Activated T-cell treated with anti-CD3 and anti-CD28 coated beads, Interleukin-2, amount 50 U/mL, for 72 hours (primary cell): ENCODE measurements around the gene BSND. TPM values are rescaled to one million over a fixed set of nuclear protein-coding genes. Genes with fewer than 3 reads are reported as not detected.
"Not testable (repeated sequence)": the region's sequence is repeated elsewhere in the genome, so short reads cannot be mapped to it uniquely, and the experiment has no call there.

Source experiments
- ATAC-seq, 2 donors: fragments of 150-1000 bp; cut with Tn5 transposase; replicated peaks in 1 of 2; 2 replicates each; pipeline ENCODE4 v1.10.0; 2021; ENCODE audit warnings: moderate library complexity in 2 of 2, mild to moderate bottlenecking in 1 of 2
- DNase-seq, 2 donors: peaks; one replicate each; pipeline ENCODE4 v3.0.0; 2021 to 2022; ENCODE audit warnings: mixed read lengths in 1 of 2
- H3K27ac Mint-ChIP-seq: one replicate; pipeline ENCODE4 v1.8.0; 2022; ENCODE audit warnings: mild to moderate bottlenecking, moderate library complexity, mixed read lengths
- H3K27me3 Mint-ChIP-seq: one replicate; pipeline ENCODE4 v1.8.0; 2022; ENCODE audit warnings: low read depth, mixed read lengths
- H3K36me3 Mint-ChIP-seq, 2 donors: one replicate each; pipeline ENCODE4 v1.8.0; 2022; ENCODE audit warnings: mixed read lengths in 2 of 2, mild to moderate bottlenecking in 1 of 2; ENCODE audit not compliant: insufficient read depth in 2 of 2
- H3K4me1 Mint-ChIP-seq: one replicate; pipeline ENCODE4 v1.8.0; 2022; ENCODE audit warnings: low read depth, mixed read lengths
- H3K4me3 Mint-ChIP-seq, 2 donors: one replicate each; pipeline ENCODE4 v1.8.0; 2022; ENCODE audit warnings: mild to moderate bottlenecking in 2 of 2, mixed read lengths in 2 of 2, moderate library complexity in 2 of 2
- H3K9me3 Mint-ChIP-seq, 2 donors: one replicate each; pipeline ENCODE4 v1.8.0; 2022; ENCODE audit warnings: mixed read lengths in 2 of 2
- total RNA-seq, 2 donors: library from RNA; stranded (reverse); gene quantifications; one replicate each; pipeline ENCODE4 v1.2.3, GENCODE V29; 2022

BSND gene
- not detected for total RNA-seq

DNA sequence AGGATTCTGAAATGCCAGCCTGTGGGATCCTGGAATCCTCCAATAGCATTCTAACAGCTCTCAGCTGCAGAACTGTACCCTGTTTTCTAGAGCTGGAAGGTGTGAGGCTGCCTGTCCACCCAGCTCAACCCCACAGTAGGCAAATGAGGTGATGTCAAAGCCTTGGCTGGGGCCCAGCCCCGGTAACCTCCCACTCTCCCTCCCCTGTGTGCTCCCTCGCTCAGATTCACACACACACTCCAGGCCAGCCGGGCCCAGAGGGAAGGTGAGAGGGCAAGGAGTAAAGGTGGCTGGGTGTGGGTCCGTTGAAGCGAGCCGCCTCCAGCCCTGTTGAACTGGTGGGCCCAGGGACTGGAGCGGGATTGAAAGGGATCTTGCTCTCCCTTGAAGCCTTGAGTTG, at the start of gene BSND:
BSND (plus strand) TSS at position 257 of the 400 bp plus-strand sequence. CDS start 254 bp downstream, outside the sequence.
- DNase-seq (no peak), ATAC-seq (no peak)
- no peaks in the 10 kb centered on the region for H3K9me3 Mint-ChIP-seq
- H3K4me1 Mint-ChIP-seq, result peaks cover 24% of the 10 kb centered on the region
- H3K27me3 Mint-ChIP-seq, result peaks cover 35% of the 10 kb centered on the region
- no peak within 1 kb of the TSS for H3K4me3 Mint-ChIP-seq
- no peaks in the 10 kb centered on the region for H3K36me3 Mint-ChIP-seq
- H3K27ac Mint-ChIP-seq, result no peak within 1 kb of the TSS

DNA sequence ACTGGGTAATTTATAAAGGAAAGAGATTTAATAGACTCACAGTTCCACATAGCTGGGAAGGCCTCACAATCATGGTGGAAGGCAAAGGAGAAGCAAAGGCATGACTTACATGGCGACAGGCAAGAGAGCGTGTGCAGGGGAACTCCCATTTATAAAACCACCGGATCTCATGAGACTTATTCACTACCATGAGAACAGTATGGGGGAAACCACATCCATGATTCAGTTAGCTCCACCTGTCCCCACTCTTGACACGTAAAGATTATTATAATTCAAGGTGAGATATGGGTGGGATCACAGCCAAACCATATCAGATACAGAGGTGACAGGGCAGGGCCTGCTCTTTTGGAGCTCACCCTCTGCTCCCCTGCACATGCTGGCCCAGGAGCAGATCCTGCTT, 49.7 kb upstream of the BSND start:
- Mint-ChIP-seq H3K4me3 (no peak overlapping the region), H3K9me3 (no peaks in the 10 kb centered on the region), H3K27me3 (peaks cover 10% of the 10 kb centered on the region), H3K36me3 (no peaks in the 10 kb centered on the region), H3K4me1 (peaks cover 12% of the 10 kb centered on the region), H3K27ac (no peak overlapping the region)
- peak; percentile 44 to 58 for ATAC-seq
- no peak for DNase-seq

DNA sequence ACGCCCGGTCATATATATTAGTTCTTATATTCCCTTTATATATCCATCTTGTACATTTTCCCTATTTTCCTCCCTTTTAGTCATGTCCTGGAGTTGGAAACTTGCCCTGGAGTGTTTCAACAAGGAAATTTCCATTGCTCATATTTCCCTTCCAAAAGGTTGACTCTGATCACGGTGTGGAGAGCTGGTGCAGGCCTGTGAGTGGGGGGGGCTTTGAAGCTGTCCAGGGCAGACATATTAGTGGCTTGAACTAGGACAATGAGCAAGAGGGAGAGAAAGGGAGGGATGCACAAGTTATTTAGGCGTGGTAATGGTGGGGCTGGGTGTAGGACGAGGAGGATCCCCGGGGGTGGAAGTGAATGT, 48.7 kb upstream of the BSND start:
- no peak overlapping the region for H3K4me3 Mint-ChIP-seq

GRCh38 chr1:54950369-54951163, 48.2 kb upstream of the BSND start:
- peaks cover 15% of the 10 kb centered on the region for H3K27me3 Mint-ChIP-seq
- ATAC-seq (peak; percentile 43 to 51), DNase-seq (peak; percentile 49 to 61)
- no peak overlapping the region for H3K27ac Mint-ChIP-seq
- H3K9me3 Mint-ChIP-seq, result no peaks in the 10 kb centered on the region
- no peak overlapping the region for H3K4me3 Mint-ChIP-seq
- H3K36me3 Mint-ChIP-seq, result no peaks in the 10 kb centered on the region
- peaks cover 7% of the 10 kb centered on the region for H3K4me1 Mint-ChIP-seq

More for the DNA sequence above, 48.7 kb upstream of the BSND start:
- ATAC-seq, result no peak
- Mint-ChIP-seq H3K27me3 (peaks cover 15% of the 10 kb centered on the region), H3K4me1 (peaks cover 10% of the 10 kb centered on the region), H3K27ac (no peak overlapping the region), H3K36me3 (no peaks in the 10 kb centered on the region), H3K9me3 (no peaks in the 10 kb centered on the region)
- no peak for DNase-seq

DNA sequence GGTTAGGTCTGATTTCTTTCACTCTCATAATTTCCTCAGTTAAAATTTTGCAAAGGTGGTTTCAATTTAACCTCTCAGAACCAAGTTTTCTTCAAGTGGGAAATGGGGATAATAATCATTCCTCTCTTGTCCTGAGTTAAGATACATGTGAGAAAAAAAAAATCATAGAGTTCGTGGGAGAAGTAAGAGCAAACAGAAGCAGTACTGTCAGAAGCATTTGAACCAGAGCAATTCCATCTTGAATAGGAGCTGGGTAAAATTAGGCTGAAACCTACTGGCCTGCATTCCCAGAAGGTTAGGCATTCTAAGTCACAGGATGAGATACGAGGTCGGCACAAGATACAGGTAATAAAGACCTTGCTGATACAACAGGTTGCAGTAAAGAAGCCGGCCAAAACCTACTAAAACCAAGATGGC, 46.9 kb upstream of the BSND start:
- no peak for ATAC-seq
- Mint-ChIP-seq H3K9me3 (no peaks in the 10 kb centered on the region), H3K27ac (no peak overlapping the region), H3K4me3 (no peak overlapping the region), H3K4me1 (peaks cover 7% of the 10 kb centered on the region), H3K36me3 (no peaks in the 10 kb centered on the region), H3K27me3 (peaks cover 15% of the 10 kb centered on the region)
- DNase-seq, result no peak

GRCh38 chr1:54952950-54953718, 45.6 kb upstream of the BSND start:
- DNase-seq (no peak), ATAC-seq (no peak)
- Mint-ChIP-seq H3K27me3 (peaks cover 15% of the 10 kb centered on the region), H3K9me3 (peaks cover 3 to 6% of the 10 kb centered on the region in 2 donors), H3K36me3 (peaks cover 0 to 3% of the 10 kb centered on the region in 2 donors), H3K27ac (no peak overlapping the region), H3K4me1 (peaks cover 7% of the 10 kb centered on the region), H3K4me3 (no peak overlapping the region)

GRCh38 chr1:54953846-54954245, 44.9 kb upstream of the BSND start:
- peaks cover 7% of the 10 kb centered on the region for H3K4me1 Mint-ChIP-seq
- H3K36me3 Mint-ChIP-seq, result peaks cover 3% of the 10 kb centered on the region in 2 donors
- no peak for DNase-seq
- ATAC-seq, result no peak
- peaks cover 15% of the 10 kb centered on the region for H3K27me3 Mint-ChIP-seq
- H3K27ac Mint-ChIP-seq, result no peak overlapping the region
- H3K4me3 Mint-ChIP-seq, result no peak overlapping the region
- peaks cover 3 to 6% of the 10 kb centered on the region in 2 donors for H3K9me3 Mint-ChIP-seq

DNA sequence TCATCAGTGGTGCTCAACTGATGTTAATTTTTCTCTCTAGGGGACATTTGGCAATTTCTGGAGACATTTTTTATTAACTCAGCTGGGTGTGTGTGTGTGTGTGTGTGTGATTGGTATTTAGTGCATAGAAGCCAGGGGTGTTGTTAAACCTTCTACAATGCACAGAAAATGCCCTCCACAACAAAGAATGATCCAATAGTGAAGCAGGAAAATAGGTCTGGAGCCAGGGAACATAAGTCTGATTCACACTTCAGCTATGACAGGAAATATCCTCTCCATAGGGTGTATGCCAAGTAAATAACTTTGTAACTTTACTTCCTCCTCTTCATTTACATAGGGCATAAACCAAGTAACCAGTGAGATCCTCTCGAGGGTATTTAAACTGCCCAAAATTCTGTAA, 43.4 kb upstream of the BSND start:
- ATAC-seq, result no peak
- Mint-ChIP-seq H3K27ac (no peak overlapping the region), H3K27me3 (peaks cover 10% of the 10 kb centered on the region), H3K36me3 (peaks cover 3 to 8% of the 10 kb centered on the region in 2 donors), H3K4me3 (no peak overlapping the region), H3K9me3 (peaks cover 3 to 6% of the 10 kb centered on the region in 2 donors), H3K4me1 (peaks cover 3% of the 10 kb centered on the region)
- DNase-seq, result no peak

- ATAC-seq (no peak), DNase-seq (no peak)
- Mint-ChIP-seq H3K27ac (no peak overlapping the region), H3K27me3 (peaks cover 10% of the 10 kb centered on the region), H3K4me3 (no peak overlapping the region), H3K4me1 (no peaks in the 10 kb centered on the region), H3K36me3 (peaks cover 3 to 8% of the 10 kb centered on the region in 2 donors), H3K9me3 (peaks cover 3 to 6% of the 10 kb centered on the region in 2 donors)
These were observed 42.0 kb upstream of the BSND start for GRCh38 chr1:54956726-54957125.

DNA sequence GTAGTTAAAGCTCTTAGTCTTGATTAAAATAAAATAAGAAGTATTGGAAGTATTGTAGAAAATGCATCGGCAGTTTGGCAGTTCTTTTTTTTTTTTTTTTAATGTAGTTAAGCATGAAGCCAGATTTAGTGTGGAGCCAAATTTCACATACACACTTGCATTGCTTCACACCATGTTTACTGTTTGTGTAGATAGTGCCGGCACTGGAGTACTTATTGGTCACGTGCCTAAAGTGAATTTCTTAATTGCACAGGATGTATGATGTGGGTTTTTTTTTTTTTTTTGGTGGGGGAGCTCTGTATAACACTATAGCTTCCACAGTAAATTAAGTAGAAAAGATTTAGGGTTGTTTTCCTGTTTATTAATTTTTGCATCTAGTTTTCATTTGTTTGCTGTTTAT, 39.5 kb upstream of the BSND start:
- Mint-ChIP-seq H3K4me3 (no peak overlapping the region), H3K27ac (no peak overlapping the region), H3K4me1 (no peaks in the 10 kb centered on the region)

DNA sequence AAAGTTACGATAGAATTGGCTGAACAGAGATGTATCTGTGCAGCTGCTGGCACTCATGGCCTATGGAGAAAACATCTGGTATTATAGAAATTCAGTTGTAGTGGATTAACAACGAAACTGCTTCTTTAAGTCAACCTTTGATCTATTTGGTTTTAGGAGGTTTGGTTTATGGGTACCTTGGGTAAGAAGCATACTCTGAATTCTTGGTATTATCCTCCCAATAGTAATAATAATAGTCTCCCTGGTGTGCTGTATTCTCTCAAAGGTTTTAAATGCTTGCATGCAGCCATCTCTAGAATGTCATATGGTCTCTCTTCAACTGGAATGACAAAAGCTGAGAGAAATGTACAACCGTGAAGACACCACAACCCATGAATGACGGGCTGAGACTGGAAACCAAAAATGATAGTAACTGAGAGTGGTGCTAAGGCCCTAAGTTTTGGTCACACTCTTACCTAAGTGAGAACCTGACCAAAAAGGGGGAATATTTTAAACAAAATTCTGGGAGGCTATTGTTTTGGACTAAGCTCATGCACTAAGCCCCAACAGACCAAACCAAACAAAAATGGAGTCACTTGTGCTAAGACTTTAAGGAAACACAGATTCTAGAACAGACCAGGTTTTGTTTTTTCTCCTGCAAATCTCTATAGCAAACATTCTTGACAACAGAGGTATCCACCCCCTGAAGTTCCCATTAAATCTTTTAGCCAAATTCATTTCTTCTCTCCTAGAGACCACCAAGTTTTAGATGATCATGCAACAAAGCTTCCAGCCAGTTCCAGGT, 35.9 kb upstream of the BSND start:
- H3K9me3 Mint-ChIP-seq, result peaks cover 0 to 2% of the 10 kb centered on the region in 2 donors
- DNase-seq (no peak), ATAC-seq (peak in 1 of 2 donors; percentile 62)
- H3K27ac Mint-ChIP-seq, result no peak overlapping the region
- no peaks in the 10 kb centered on the region for H3K4me1 Mint-ChIP-seq
- H3K36me3 Mint-ChIP-seq, result peaks cover 1 to 8% of the 10 kb centered on the region in 2 donors
- H3K27me3 Mint-ChIP-seq, result peaks cover 14% of the 10 kb centered on the region
- no peak overlapping the region for H3K4me3 Mint-ChIP-seq

More for the DNA sequence above, 39.5 kb upstream of the BSND start:
- H3K9me3 Mint-ChIP-seq, result peaks cover 3 to 6% of the 10 kb centered on the region in 2 donors
- DNase-seq (no peak), ATAC-seq (no peak)
- H3K27me3 Mint-ChIP-seq, result peaks cover 3% of the 10 kb centered on the region
- peaks cover 3 to 8% of the 10 kb centered on the region in 2 donors for H3K36me3 Mint-ChIP-seq

DNA sequence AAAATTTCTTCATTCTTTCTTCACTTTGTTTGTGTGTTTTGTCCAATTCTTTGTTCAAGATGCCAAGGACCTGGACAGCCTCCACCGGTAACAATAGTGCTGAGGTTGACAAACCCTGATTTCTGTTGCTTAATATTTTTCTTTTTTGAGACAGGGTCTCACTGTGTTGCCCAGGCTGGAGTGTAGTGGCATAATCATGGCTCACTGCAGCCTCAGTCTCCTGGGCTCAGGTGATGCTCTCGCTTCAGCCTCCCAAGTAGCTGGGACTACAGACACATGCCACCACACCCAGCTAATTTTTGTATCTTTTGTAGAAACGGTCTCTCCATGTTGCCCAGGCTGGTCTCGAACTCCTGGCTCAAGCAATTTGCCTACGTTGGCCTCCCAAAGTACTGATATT, 34.9 kb upstream of the BSND start:
- H3K36me3 Mint-ChIP-seq, ATAC-seq, H3K4me1 Mint-ChIP-seq, H3K4me3 Mint-ChIP-seq, DNase-seq, H3K9me3 Mint-ChIP-seq, H3K27ac Mint-ChIP-seq: not testable (repeated sequence)
- peaks cover 14% of the 10 kb centered on the region for H3K27me3 Mint-ChIP-seq
